ENCODE results near the gene THAP8. TPM values are rescaled to one million over a fixed set of nuclear protein-coding genes. Genes with fewer than 3 reads are reported as not detected.

Gene THAP8
- polyA plus RNA-seq, 2 of the 4 experiments (the other 2 are of a cell fraction), result 3.1 to 7.5 TPM

GRCh38 chr19:36051637-36052036 lies 2.4 kb downstream of the THAP8 start:
- TF ChIP-seq HOXA7 (CRISPR knock-in tag; IDR thresholded peaks at IDR 0.05) (no peak), NFE2L2 (conservative IDR thresholded peaks at IDR 0.05; ENCODE audit: low read length) (no peak), MAFK (IDR thresholded peaks at IDR 0.05; ENCODE audit: partially characterized antibody) (no peak)
- TF ChIP-seq, protein P1, sequence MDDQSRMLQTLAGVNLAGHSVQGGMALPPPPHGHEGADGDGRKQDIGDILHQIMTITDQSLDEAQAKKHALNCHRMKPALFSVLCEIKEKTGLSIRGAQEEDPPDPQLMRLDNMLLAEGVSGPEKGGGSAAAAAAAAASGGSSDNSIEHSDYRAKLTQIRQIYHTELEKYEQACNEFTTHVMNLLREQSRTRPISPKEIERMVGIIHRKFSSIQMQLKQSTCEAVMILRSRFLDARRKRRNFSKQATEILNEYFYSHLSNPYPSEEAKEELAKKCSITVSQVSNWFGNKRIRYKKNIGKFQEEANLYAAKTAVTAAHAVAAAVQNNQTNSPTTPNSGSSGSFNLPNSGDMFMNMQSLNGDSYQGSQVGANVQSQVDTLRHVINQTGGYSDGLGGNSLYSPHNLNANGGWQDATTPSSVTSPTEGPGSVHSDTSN (IDR thresholded peaks at IDR 0.05), result no peak; the same call in 1 of the 2 replicates
- TF ChIP-seq, protein P2, sequence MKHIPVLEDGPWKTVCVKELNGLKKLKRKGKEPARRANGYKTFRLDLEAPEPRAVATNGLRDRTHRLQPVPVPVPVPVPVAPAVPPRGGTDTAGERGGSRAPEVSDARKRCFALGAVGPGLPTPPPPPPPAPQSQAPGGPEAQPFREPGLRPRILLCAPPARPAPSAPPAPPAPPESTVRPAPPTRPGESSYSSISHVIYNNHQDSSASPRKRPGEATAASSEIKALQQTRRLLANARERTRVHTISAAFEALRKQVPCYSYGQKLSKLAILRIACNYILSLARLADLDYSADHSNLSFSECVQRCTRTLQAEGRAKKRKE (CRISPR knock-in tag; IDR thresholded peaks at IDR 0.05; ENCODE audit: low read depth), result no peak

DNA sequence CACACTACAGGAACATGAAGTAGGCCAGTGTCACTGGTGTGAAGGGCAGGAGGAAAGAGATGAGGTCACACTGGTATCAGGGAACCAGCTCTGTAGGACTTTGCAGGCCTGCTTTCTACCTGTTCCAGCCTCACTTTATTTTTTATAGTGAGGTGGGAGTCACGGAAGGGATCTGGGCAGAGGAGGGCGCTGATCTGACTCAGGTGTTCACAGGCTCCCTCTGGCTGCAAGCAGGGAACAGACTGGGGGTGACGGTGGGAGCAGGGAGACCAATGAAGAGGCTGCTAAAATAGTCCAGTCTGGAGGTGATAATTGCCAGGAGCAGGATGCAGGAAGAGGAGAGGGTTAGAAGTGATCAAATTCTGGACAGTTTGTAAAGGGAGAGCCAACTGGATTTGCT lies 2.8 kb downstream of the THAP8 start:
- H3K4me2 ChIP-seq, result no peak overlapping the region
- H3K4me3 ChIP-seq, result no peak overlapping the region
- FAIRE-seq (peak; percentile 54), DNase-seq (ENCODE audit: low read depth in 1 of 2, low spot score in 1 of 2) (peak in 1 of 2 experiments; percentile 67), ATAC-seq (no peak)
- POLR2A ChIA-PET, result no interaction called here
- H3K9me3 ChIP-seq, result no peaks in the 10 kb centered on the region
- CTCF ChIA-PET, result interaction anchor here (0.7 to 1.9 kb wide), 6 partner anchors 15 to 109 kb away, joined by 3 to 5 read pairs (median 3); partner anchors contain the start of gene ALKBH6
- H3K27ac ChIP-seq, result no peak overlapping the region
- WGBS (ENCODE audit: missing lambda C conversion rate), result 47% methylated on average over 3 of the region's 3 CpGs
- H3K4me1 ChIP-seq, result peaks cover 14% of the 10 kb centered on the region
- TF ChIP-seq EP300 (IDR thresholded peaks at IDR 0.05) (no peak), SMC3 (IDR thresholded peaks at IDR 0.05) (peak; percentile 54), RAD21 (conservative IDR thresholded peaks at IDR 0.05 in 1 of 2, IDR thresholded peaks at IDR 0.05 in 1 of 2) (peak; percentile 34 to 48; a peak in 3 of 5 replicates), ZC3H11A (IDR thresholded peaks at IDR 0.05) (no peak), HMGXB4 (CRISPR knock-in tag; IDR thresholded peaks at IDR 0.05; ENCODE audit: borderline replicate concordance) (no peak)
- TF ChIP-seq, protein P3, sequence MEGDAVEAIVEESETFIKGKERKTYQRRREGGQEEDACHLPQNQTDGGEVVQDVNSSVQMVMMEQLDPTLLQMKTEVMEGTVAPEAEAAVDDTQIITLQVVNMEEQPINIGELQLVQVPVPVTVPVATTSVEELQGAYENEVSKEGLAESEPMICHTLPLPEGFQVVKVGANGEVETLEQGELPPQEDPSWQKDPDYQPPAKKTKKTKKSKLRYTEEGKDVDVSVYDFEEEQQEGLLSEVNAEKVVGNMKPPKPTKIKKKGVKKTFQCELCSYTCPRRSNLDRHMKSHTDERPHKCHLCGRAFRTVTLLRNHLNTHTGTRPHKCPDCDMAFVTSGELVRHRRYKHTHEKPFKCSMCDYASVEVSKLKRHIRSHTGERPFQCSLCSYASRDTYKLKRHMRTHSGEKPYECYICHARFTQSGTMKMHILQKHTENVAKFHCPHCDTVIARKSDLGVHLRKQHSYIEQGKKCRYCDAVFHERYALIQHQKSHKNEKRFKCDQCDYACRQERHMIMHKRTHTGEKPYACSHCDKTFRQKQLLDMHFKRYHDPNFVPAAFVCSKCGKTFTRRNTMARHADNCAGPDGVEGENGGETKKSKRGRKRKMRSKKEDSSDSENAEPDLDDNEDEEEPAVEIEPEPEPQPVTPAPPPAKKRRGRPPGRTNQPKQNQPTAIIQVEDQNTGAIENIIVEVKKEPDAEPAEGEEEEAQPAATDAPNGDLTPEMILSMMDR (IDR thresholded peaks at IDR 0.05), result peak; percentile 53
- TF ChIP-seq, protein P1 (IDR thresholded peaks at IDR 0.05), result no peak

More at GRCh38 chr19:36051637-36052036, 2.4 kb downstream of the THAP8 start:
- ChIA-PET POLR2A (no interaction called here), CTCF (interaction anchor here (0.7 to 11.9 kb wide), 6 partner anchors 10 to 109 kb away, joined by 3 to 157 read pairs (median 4); partner anchors contain the start of genes ALKBH6 and OVOL3)
- H3K4me2 ChIP-seq, result no peak overlapping the region
- DNase-seq (ENCODE audit: low read depth in 1 of 2, low spot score in 1 of 2) (no peak), ATAC-seq (no peak), FAIRE-seq (no peak)
- H3K4me1 ChIP-seq, result peaks cover 18% of the 10 kb centered on the region
- no peaks in the 10 kb centered on the region for H3K9me3 ChIP-seq
- no peak overlapping the region for H3K4me3 ChIP-seq
- no peak overlapping the region for H3K27ac ChIP-seq
- 91% methylated on average over 4 of the region's 4 CpGs for WGBS (ENCODE audit: missing lambda C conversion rate)

GRCh38 chr19:36049080-36049698 lies 4.9 kb downstream of the THAP8 start:
- CTCF ChIA-PET, result interaction anchor here (0.9 to 1.5 kb wide), 4 partner anchors 12 to 79 kb away, joined by 3 to 5 read pairs (median 4); no protein-coding TSS in a partner anchor
- ATAC-seq (no peak), FAIRE-seq (peak; percentile 89)

More at GRCh38 chr19:36049080-36049698, 4.9 kb downstream of the THAP8 start:
- Histone ChIP-seq H3K4me3 (no peak overlapping the region), H3K4me1 (peaks cover 6% of the 10 kb centered on the region; the same call in 2 of the 3 replicates), H3K27ac (no peak overlapping the region), H3K4me2 (no peak overlapping the region), H3K9me3 (no peaks in the 10 kb centered on the region)
- no peak for DNase-seq (ENCODE audit: low read depth in 1 of 2, low spot score in 1 of 2)
- POLR2A ChIA-PET, result no interaction called here
- no peak for TF ChIP-seq HDAC2 (IDR thresholded peaks at IDR 0.05)
- WGBS (ENCODE audit: missing lambda C conversion rate), result 91% methylated on average over 4 of the region's 4 CpGs

Measured in A549 (cell line).